ENCODE measurements around the gene ARID5B.

Gene ARID5B

DNA sequence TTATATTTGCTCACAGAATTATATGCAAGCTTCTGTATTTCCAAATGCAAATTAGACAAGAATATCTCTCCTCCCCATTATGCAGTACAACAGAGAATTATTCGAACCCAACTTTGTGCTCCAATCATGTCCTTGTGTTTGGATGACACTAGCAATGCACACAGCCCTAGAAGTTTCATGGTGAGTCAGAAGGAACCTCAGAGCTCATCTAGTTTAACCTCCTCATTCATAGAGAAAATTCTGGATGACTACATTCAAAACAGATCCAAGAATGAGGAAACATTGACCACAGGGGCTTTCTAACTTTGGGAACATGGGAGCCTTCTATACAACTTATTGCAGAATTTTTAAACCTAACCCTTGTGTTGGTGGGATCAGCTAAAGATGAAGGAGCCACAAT, 12.8 kb upstream of the ARID5B start:
- DNase-seq (ENCODE audit: low read depth): no peak

DNA sequence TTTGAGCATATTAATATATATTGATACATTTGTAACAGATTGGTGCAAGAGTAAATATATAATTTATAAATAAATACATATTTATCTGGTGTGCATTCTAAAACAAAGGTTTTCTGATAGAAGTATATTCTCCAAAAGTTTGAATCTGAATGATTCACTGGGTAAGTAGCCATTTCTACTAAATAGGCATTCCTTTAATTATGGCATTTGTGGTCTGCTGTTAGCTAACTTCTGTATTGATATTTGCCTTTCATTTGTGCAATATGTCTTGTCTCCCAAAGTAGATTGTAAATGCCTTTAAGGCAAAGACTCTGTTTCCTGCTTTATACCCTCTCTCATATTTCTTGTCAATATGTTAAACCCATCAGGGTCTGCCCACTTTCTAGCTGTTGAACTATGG, 11.1 kb upstream of the ARID5B start:
- DNase-seq (ENCODE audit: low read depth): no peak

DNA sequence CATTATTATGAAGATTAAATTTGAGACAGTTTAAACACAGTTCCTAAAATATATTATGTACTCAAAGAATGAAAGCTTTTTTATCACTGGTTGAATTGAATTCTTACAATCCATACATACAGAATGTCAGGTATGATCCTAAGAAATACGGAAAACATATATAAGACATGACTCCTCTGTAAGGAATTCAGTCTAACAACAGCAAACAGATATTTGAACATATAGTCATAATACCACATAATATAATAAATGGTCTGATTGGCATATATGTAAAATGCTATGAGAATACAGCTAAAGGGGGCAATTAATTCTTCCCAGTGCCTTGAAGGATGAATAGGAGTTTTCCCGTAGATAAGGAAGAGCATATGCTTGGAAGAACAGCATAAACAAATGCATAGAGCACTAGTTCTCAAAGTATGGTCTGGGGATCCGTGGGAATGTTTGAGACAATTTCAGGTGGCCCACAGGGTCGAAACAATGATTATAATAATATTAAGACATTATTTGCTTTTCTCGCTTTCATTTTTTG, 10.6 kb upstream of the ARID5B start:
- no peak for DNase-seq (ENCODE audit: low read depth)

DNA sequence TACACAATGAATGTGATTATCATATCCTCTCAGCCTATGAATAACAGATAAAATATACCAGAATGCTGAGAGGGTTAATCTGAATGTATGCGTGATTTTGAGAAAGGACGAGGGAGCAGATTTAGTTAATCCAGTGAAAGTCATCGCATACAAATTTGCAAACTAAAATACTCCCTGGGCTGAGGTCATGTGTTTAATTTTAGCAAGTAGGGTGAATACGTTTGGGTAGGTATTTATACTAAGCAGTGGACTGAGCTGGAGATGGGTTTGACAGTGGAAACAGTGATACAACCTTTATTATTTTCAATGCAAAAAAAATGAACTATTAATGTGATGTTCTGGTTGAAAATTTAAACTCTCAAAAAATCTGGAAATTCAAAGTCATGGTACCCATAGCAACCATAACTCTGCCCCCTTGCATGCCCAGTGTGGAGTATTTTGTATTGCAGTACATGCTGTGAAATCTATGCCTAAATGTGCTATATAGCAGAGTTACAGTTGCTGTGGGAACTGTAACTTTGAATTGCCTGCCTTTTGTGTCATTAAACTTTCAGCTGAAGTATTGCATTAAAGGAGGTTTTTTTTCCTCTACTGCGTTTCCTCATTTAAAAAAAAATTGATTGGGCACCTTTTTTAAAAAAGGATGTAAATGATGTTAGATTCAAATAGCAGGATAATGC, 9.5 kb upstream of the ARID5B start:
- no peak for DNase-seq (ENCODE audit: low read depth)

DNA sequence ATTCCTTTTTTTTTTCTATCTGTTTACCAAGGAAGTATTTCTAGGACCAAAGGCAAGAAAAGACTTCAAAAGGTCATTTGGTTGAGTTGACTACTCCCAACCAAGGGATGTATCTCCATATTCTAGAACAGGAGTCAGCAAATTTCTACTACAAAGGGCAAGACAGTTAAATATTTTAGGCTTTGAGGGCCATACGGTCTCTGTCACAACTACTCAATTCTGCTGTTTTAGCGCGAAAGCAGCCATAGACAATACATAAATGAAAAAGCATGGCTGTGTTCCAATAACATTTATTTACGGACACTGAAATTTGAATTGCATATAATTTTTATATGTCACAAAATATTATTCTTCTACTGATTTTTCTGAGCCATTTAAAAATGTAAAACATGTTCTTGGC, 8.5 kb upstream of the ARID5B start:
- no peak for DNase-seq (ENCODE audit: low read depth)

DNA sequence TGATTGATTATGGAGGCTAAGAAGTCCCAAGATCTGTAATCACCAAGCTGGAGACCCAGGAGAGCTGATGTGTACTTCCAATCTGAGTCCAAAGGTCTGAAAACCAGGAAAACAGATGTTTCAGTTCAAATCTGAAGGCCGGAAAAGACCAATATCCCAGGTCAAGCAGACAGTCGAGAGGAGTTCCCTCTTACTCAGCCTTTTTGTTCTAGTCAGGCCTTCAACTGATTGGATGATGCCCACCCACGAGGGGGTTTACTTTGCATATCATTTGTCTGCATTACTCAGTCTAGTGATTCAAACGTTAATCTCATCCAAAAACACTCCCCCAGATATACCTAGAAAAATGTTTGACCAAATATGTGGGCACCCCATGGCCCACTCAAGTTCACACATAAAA, 7.4 kb upstream of the ARID5B start:
- DNase-seq (ENCODE audit: low read depth): no peak

DNA sequence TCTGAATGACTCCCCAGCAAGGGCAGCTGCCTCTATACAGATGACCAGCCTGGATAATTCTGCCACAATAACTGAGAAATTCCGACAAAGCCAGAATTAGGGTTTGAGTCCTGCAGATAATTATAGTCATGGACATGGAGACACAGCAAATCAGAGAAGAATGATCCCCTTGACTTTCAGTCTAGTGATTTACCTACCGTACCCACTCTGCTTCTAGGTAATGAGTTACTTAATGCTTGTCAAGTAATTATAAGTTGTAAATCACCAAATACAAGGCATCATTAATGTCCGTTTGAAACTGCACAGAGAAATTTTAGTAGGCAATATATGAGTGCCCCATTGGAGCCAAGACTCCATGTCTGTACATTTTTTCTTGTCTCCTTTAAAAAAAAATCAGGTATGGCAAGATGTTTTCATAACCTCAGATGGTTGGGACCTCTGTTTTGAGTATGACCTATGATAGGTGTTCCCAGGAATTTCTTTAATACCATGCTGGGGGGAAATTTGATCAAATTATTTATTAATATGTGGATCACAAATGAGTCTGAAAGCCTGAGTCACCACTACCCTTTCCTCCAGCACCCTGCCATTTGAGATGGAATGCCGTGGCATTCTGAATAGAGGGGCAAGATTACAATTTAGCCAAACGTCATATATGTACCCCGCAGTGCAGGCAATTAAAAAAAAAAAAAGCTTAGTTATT, 5.5 kb upstream of the ARID5B start:
- DNase-seq (ENCODE audit: low read depth): no peak

DNA sequence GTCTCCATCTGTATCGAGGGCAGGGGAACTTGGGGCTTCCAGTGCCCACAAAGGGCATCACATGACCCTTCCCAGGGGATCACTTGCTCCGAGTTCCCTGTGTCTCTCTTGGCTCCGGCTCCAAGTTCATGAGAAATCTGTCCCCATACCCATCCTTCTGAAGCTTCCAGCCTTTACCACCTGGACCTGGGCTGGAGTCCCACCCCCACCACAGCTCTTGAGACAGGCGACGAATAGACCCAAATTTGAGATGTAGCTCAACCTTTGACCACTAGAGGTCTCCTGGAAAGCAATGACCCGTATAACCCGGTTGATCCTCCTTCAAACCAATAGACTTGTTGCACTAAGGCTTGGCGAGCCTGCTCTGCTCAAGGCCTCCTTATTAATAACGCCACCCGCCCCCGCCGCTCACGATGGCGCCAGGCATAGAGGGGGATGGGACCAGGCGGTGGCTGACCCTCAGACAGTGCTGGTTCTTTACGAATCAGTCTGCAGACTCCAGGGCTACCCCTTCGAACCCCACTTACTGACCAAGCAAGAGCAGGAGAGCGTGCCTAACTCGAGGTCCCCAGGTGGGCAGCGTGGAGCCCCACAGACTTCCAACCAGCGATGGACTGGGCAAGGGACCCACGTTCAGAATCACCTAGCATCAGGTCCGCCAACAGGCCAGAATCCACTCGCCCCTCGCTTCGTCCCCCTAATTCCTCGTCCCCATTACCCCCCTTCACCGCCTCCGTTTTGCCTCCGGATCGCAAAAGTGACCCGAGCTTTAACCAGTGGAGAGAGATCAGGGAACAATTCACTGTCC, 4.4 kb upstream of the ARID5B start:
- no peak for DNase-seq (ENCODE audit: low read depth)

DNA sequence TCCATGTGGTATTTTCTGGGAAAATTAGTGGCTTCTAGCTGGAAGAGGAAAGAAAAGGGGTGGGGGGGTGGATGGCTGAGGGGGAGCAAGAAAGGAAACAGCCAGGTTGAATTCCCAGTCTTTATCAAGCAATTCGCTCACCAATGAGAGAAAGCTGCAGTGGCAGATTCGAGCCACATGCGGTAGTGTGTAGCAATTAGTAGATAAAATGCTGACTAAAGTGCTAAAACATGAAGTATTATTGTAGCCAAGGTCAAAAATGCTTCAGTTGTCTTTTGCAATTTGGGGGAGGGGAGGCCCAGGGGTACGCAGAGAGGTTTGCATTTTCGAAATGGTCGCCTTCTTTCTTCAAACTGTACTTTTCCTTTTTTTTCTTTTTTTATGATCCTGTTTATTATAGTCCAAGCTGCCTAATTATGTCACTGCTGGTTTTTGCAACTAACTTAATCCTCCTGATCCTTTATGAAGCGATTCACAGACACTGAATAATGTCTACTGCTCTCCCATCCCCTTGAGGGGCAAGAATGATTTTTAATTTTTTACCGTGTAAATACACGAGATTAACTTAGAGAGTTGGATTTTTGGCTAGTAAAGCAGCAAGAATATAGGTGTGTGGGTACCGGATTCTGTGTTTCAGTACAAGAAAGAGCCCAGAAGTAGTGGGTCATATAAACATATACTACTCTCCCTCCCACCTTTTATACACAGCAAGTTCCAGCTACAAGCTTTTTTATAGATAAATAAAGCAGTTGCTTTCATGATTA, 3.6 kb upstream of the ARID5B start:
- no peak for DNase-seq (ENCODE audit: low read depth)

DNA sequence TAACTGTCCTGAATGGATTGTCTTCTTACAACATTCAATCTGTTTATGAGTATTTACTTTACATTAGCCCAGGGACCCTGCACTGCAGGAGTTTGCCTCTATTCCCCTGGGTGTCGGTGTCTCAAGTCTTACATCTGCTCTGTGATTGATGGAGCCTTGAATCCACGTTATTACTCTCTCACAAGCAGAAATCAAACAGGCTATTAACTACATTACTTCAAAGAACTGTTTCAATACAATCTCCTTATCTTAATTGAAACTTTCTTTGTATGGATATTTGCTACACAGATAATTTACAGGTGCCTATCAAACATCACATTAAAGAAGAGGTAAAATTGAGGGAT, 3.1 kb upstream of the ARID5B start:
- DNase-seq (ENCODE audit: low read depth): no peak

DNA sequence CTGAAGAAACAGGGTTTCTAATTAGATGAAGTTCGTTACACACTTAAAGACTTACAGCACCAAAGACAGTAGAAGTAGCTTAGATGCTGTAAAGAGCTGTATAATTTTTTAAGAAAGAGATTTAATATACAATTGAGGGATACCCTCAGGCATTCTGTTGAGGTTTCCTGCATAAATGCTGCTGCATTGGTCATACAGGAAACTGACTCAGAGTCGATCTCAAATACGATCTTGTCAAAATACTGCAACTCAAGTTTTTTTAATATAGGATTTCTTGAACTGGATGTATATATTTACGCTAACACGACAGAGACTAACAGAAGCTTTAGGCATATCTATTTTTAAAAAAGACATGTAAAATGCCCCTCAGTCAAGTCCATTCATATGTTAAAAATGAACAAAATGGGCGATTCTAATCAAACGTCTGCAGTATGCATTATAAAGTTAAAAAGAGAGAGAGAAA, 2.4 kb upstream of the ARID5B start:
- no peak for DNase-seq (ENCODE audit: low read depth)

DNA sequence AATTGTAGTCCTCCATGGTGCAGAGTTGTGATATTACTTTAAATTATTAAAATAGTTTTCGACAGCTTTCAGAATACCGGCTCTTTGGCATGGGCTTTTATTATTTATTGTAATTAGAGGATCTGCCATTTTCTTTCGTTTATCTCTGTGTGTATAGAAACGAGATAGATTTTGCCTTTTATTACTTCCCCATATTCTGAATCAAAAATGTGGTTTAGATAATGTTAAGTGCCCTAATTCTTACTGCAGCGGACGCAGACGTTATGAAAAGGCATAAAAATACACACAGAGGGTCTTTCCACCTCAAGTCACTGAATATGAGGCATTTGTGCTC, 1.9 kb upstream of the ARID5B start:
- no peak for DNase-seq (ENCODE audit: low read depth)

DNA sequence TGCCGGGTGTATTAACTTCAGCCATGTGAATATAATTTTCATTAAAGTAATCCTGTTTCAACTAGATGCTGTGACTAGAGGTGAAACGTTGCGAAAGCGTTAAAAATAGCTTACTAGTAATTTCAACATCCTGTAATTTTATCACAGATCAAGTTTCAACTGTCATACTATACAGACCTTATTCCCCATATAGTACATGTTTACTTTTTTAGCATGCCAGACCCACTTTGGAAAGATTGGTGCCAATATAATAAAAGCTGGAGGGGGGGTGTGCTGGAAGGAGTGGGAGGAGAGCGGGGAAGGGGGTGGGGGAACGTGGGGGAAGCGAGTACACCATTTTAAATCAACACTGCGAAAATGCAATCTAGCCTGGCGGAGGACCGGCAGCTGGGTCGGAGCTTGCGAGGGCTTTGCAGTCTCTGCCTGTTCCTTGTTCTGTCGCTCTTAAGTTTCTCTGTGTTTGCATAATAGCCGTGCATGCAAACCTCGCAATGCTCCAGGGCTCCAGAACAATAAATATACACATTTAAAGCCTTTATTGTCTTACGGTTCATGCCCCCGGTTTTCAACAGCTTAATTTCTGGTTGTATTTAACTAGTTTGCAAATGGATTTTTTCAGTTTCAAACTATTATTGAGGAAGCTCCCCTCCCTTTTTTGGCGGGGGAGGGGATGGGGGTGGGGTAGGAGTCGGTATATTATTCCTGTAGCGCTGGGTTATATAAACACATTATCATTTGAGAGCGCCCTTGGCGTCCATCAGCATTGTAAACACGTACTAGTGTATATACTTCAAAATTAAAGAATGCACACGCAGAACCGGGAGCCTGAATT, 1.3 kb upstream of the ARID5B start:
- DNase-seq (ENCODE audit: low read depth): no peak

DNA sequence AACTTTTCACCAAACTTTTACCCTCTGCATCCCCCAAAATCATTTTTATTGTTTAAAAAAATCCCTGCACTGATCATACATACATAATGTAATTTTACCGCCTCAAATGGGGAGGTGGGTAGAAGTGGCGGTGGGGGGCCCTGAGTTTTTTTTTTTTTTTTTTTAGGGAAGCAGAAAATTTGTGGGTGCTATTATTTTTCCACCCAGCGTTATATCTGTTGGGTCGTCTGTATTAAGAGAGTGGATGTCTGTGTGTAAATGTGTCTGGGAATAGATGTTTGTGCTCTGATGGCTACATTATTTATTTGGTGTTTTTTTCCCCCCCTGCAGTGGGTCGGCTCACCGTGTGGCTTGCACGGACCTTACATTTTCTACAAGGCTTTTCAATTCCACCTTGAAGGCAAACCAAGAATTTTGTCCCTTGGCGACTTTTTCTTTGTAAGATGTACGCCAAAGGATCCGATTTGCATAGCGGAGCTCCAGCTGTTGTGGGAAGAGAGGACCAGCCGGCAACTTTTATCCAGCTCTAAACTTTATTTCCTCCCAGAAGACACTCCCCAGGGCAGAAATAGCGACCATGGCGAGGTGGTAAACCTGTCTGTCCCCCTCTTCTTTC, 438 bp downstream of the ARID5B start:
- no peak for DNase-seq (ENCODE audit: low read depth)

DNA sequence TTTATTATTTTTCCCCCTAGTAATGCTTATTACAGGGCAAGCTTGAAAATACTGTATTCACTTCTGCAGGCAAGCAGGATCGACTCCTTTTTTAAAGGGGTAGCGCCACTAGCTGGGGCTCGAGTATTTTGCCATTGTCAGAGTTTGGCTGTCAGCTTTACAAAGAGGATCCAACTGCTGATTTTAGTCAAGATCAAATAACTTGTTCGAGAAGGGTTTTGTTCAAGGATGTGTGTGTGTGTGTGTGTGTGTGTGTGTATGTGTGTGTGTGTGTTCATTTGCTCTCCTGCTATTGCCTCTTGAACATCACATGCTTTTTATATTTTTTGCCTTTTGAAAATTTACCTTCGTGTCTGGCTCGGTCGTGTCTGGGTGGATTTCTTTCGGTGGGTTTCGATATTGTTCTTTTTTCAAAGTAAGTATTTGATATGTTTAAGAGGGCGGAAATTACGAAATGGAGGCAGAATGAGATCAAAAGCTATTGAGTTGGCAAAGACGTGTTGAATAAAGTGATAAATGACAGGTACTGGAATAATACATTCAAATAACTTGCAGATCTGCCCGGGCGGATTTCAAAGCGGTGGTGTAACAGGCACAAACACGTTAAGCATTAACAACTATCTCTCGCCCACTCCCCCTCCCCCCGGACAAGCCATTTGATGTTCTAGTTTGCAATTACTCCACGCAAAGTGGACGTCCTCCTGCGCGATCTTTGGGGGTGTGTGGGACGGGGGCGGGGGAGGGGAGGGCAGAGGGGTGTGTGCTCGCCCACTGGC, 1.1 kb downstream of the ARID5B start:
- peak; percentile 46 for DNase-seq (ENCODE audit: low read depth)

DNA sequence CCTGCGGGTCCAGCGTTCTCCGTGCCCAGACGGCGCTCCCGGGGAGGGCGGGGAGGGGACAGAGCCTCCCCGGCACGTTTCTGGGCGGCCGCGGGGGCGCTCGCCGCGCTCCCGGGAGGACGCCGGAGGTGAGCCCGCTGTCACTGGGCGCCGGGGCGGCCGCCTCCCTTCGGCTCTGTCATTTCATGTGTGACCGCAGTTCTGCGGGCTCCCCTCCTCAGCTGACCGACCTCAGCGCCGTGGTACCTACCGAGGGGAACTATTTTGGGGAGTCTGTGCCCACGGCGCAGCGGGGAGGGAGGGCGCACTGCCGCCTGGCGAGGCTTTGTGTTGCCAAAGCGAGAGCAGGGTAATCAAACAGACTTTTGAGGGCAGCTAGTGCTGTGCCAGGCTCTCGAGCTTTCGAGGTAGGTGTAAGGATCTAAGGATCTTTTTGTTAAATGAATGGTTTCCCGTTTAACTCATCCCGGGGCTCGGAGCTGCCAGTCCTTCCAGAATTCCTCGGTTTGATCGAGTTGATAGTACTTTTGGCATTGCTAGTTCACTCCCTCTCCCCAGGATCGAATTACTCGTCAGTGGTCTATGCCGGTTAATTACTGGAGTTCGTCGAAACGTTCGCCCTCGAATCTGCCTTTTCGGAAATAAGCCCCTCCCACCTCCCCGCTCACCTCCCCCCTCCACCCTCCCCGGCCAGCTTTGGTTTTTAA, 1.9 kb downstream of the ARID5B start:
- peak; percentile 53 for DNase-seq (ENCODE audit: low read depth)

DNA sequence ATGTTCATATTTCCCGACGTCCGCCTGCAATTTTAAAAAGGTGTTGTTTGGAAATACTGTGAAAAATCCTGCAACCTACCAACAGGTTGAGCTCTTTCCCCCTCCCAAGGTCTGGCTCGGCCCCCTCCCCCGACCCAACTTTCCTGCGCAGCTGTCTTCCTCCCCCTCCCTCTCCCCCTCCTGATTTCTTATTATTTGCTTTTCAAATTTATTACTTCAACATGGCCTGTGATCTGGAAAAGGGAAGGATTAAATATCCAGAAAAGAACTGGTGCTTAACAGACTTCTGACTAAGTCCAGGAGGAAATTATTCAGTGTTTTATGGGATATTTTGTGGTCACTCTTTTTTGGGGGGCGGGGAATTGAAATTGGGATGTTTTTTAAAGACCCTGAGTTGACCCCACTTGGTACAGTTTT, 2.4 kb downstream of the ARID5B start:
- no peak for DNase-seq (ENCODE audit: low read depth)

DNA sequence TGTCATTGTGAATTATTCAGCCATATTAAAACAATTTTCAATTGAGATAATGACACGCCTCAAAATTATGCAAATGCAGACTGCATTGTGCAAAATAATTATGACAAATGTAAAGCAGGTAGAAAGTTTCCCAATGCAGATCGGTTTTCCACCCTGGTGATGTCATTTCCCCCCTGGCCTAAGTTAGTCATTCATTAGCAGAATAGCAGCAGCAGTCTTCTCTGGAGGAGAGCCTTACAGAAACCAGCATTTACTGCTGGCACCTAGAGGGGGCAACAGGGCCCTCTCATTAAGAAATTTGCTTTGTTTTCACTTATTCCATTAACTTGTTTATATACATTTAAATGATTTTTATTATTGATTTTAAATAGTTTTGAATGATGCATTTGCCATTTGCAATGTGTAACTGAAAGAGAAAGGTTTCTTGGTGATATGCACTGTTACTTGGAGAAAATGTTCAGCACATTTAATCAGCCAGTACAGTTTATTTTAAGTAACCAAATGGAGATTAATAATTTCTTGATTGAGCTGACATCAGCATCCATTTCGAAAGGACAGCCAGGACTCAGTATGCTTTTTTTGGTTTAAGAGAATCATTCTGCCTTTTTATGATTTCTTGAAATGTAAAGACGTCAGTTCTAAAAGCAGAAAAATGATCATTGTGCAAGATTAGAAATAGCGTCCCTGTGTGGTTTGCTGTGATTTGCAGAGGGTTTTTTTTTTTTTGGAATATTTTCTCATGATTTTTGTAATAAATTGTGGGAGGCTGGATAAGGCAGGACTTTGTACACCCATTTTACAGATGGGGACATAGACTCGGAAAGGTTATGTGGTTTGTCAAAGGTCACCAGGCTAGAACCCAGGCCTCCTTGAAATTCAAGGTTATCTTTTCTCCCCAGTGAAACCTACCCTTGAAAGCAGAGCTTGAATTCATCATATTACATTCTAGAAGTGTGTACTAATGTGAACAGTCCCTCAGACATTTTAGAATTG, 3.5 kb downstream of the ARID5B start:
- no peak for DNase-seq (ENCODE audit: low read depth)
